ENCODE data around the gene PRKG1. TPM values are rescaled to one million over a fixed set of nuclear protein-coding genes. Genes with fewer than 3 reads are reported as not detected.

PRKG1 gene
- total RNA-seq, 2 experiments from 2014 or later: not detected

- H3K36me3 Mint-ChIP-seq (ENCODE audit: low read depth): no peaks in the 10 kb centered on the region
- ChIA-PET POLR2A (no interaction called here), CTCF (no interaction called here)
- no peaks in the 10 kb centered on the region for H3K9me3 Mint-ChIP-seq
- no peak for DNase-seq
- no peaks in the 10 kb centered on the region for H3K27me3 Mint-ChIP-seq
- no peaks in the 10 kb centered on the region for H3K4me1 Mint-ChIP-seq
- no peak overlapping the region for H3K4me3 Mint-ChIP-seq
- no peak overlapping the region for H3K27ac Mint-ChIP-seq
Observed at GRCh38 chr10:51302316-51302715, 228.0 kb downstream of the PRKG1 start.

- ChIA-PET CTCF (no interaction called here), POLR2A (no interaction called here)
- H3K27me3 Mint-ChIP-seq: no peaks in the 10 kb centered on the region
- H3K27ac Mint-ChIP-seq: no peak overlapping the region
- no peak for DNase-seq
- no peak overlapping the region for H3K4me3 Mint-ChIP-seq
- no peaks in the 10 kb centered on the region for H3K4me1 Mint-ChIP-seq
- no peaks in the 10 kb centered on the region for H3K9me3 Mint-ChIP-seq
- H3K36me3 Mint-ChIP-seq (ENCODE audit: low read depth): no peaks in the 10 kb centered on the region
Observed at GRCh38 chr10:51308116-51308515, 233.8 kb downstream of the PRKG1 start.

GRCh38 chr10:51311228-51311627 lies 236.9 kb downstream of the PRKG1 start:
- POLR2A ChIA-PET: no interaction called here
- no peak overlapping the region for H3K27ac Mint-ChIP-seq
- H3K4me3 Mint-ChIP-seq: no peak overlapping the region

GRCh38 chr10:51312817-51313216 lies 238.5 kb downstream of the PRKG1 start:
- H3K4me1 Mint-ChIP-seq: no peaks in the 10 kb centered on the region

More at GRCh38 chr10:51311228-51311627, 236.9 kb downstream of the PRKG1 start:
- Mint-ChIP-seq H3K36me3 (ENCODE audit: low read depth) (no peaks in the 10 kb centered on the region), H3K9me3 (no peaks in the 10 kb centered on the region), H3K27me3 (no peaks in the 10 kb centered on the region), H3K4me1 (no peaks in the 10 kb centered on the region)
- CTCF ChIA-PET: no interaction called here
- DNase-seq: no peak

GRCh38 chr10:51313251-51313650 lies 239.0 kb downstream of the PRKG1 start:
- ChIA-PET POLR2A (no interaction called here), CTCF (no interaction called here)
- H3K9me3 Mint-ChIP-seq: no peaks in the 10 kb centered on the region
- DNase-seq: no peak
- no peaks in the 10 kb centered on the region for H3K36me3 Mint-ChIP-seq (ENCODE audit: low read depth)
- no peaks in the 10 kb centered on the region for H3K4me1 Mint-ChIP-seq
- H3K27me3 Mint-ChIP-seq: no peaks in the 10 kb centered on the region
- H3K4me3 Mint-ChIP-seq: no peak overlapping the region
- H3K27ac Mint-ChIP-seq: no peak overlapping the region

More at GRCh38 chr10:51312817-51313216, 238.5 kb downstream of the PRKG1 start:
- Mint-ChIP-seq H3K27me3 (no peaks in the 10 kb centered on the region), H3K36me3 (ENCODE audit: low read depth) (no peaks in the 10 kb centered on the region), H3K4me3 (no peak overlapping the region), H3K27ac (no peak overlapping the region), H3K9me3 (no peaks in the 10 kb centered on the region)
- CTCF ChIA-PET: interaction anchor here (0.7 kb wide), 1 partner anchor 48 kb away, joined by 4 read pairs; no protein-coding TSS in a partner anchor
- POLR2A ChIA-PET: no interaction called here
- no peak for DNase-seq

GRCh38 chr10:51313773-51314478 lies 239.6 kb downstream of the PRKG1 start:
- Mint-ChIP-seq H3K4me1 (no peaks in the 10 kb centered on the region), H3K9me3 (no peaks in the 10 kb centered on the region), H3K27me3 (no peaks in the 10 kb centered on the region), H3K27ac (no peak overlapping the region), H3K4me3 (no peak overlapping the region), H3K36me3 (ENCODE audit: low read depth) (no peaks in the 10 kb centered on the region)
- ChIA-PET CTCF (no interaction called here), POLR2A (no interaction called here)
- no peak for DNase-seq

- no peaks in the 10 kb centered on the region for H3K9me3 Mint-ChIP-seq
- ChIA-PET POLR2A (no interaction called here), CTCF (no interaction called here)
- H3K27ac Mint-ChIP-seq: no peak overlapping the region
- no peaks in the 10 kb centered on the region for H3K27me3 Mint-ChIP-seq
- H3K4me1 Mint-ChIP-seq: no peaks in the 10 kb centered on the region
- H3K36me3 Mint-ChIP-seq (ENCODE audit: low read depth): no peaks in the 10 kb centered on the region
- DNase-seq: no peak
- H3K4me3 Mint-ChIP-seq: no peak overlapping the region
Observed at GRCh38 chr10:51314481-51314880, 240.2 kb downstream of the PRKG1 start.

- no peak overlapping the region for H3K27ac Mint-ChIP-seq
- ChIA-PET POLR2A (no interaction called here), CTCF (no interaction called here)
- no peaks in the 10 kb centered on the region for H3K36me3 Mint-ChIP-seq (ENCODE audit: low read depth)
- no peaks in the 10 kb centered on the region for H3K4me1 Mint-ChIP-seq
- DNase-seq: no peak
- no peaks in the 10 kb centered on the region for H3K27me3 Mint-ChIP-seq
- H3K9me3 Mint-ChIP-seq: no peaks in the 10 kb centered on the region
- H3K4me3 Mint-ChIP-seq: no peak overlapping the region
Observed at GRCh38 chr10:51318399-51319172, 244.3 kb downstream of the PRKG1 start.

- Mint-ChIP-seq H3K4me1 (no peaks in the 10 kb centered on the region), H3K4me3 (no peak overlapping the region), H3K27me3 (no peaks in the 10 kb centered on the region), H3K27ac (no peak overlapping the region), H3K36me3 (ENCODE audit: low read depth) (no peaks in the 10 kb centered on the region), H3K9me3 (no peaks in the 10 kb centered on the region)
- ChIA-PET CTCF (no interaction called here), POLR2A (no interaction called here)
- DNase-seq: no peak
Observed at GRCh38 chr10:51319173-51319435, 244.8 kb downstream of the PRKG1 start.

GRCh38 chr10:51321300-51321699 lies 247.0 kb downstream of the PRKG1 start:
- DNase-seq: no peak
- Mint-ChIP-seq H3K27ac (no peak overlapping the region), H3K9me3 (no peaks in the 10 kb centered on the region), H3K36me3 (ENCODE audit: low read depth) (no peaks in the 10 kb centered on the region), H3K4me3 (no peak overlapping the region), H3K4me1 (no peaks in the 10 kb centered on the region), H3K27me3 (no peaks in the 10 kb centered on the region)
- POLR2A ChIA-PET: no interaction called here
- CTCF ChIA-PET: no interaction called here

GRCh38 chr10:51321980-51322379 lies 247.7 kb downstream of the PRKG1 start:
- Mint-ChIP-seq H3K27me3 (no peaks in the 10 kb centered on the region), H3K36me3 (ENCODE audit: low read depth) (no peaks in the 10 kb centered on the region), H3K9me3 (no peaks in the 10 kb centered on the region), H3K27ac (no peak overlapping the region), H3K4me1 (no peaks in the 10 kb centered on the region), H3K4me3 (no peak overlapping the region)
- DNase-seq: no peak
- ChIA-PET CTCF (no interaction called here), POLR2A (no interaction called here)

- Mint-ChIP-seq H3K27me3 (no peaks in the 10 kb centered on the region), H3K4me1 (no peaks in the 10 kb centered on the region), H3K9me3 (no peaks in the 10 kb centered on the region), H3K4me3 (no peak overlapping the region), H3K27ac (no peak overlapping the region), H3K36me3 (ENCODE audit: low read depth) (no peaks in the 10 kb centered on the region)
- no peak for DNase-seq
- ChIA-PET POLR2A (no interaction called here), CTCF (no interaction called here)
Observed at GRCh38 chr10:51325649-51326048, 251.4 kb downstream of the PRKG1 start.

- no peaks in the 10 kb centered on the region for H3K27me3 Mint-ChIP-seq
- H3K9me3 Mint-ChIP-seq: no peaks in the 10 kb centered on the region
- no peak for DNase-seq
- no peaks in the 10 kb centered on the region for H3K36me3 Mint-ChIP-seq (ENCODE audit: low read depth)
- ChIA-PET CTCF (no interaction called here), POLR2A (no interaction called here)
- no peak overlapping the region for H3K4me3 Mint-ChIP-seq
- no peak overlapping the region for H3K27ac Mint-ChIP-seq
- no peaks in the 10 kb centered on the region for H3K4me1 Mint-ChIP-seq
Observed at GRCh38 chr10:51326174-51326573, 251.9 kb downstream of the PRKG1 start.

GRCh38 chr10:51327432-51327831 lies 253.1 kb downstream of the PRKG1 start:
- no peak for DNase-seq
- no peak overlapping the region for H3K4me3 Mint-ChIP-seq
- H3K27ac Mint-ChIP-seq: no peak overlapping the region
- H3K27me3 Mint-ChIP-seq: no peaks in the 10 kb centered on the region
- CTCF ChIA-PET: no interaction called here
- POLR2A ChIA-PET: no interaction called here
- no peaks in the 10 kb centered on the region for H3K4me1 Mint-ChIP-seq
- no peaks in the 10 kb centered on the region for H3K36me3 Mint-ChIP-seq (ENCODE audit: low read depth)
- no peaks in the 10 kb centered on the region for H3K9me3 Mint-ChIP-seq

All from activated CD4-positive, alpha-beta T cell treated with anti-CD3 and anti-CD28 coated beads, Interleukin-2, amount 10 ng/mL, durations not matched to agents 7 days and 5 days (primary cell).